Upper lobe of right lung (tissue), 1 donor: ENCODE measurements around the gene ZNF3. TPM values are rescaled to one million over a fixed set of nuclear protein-coding genes. Genes with fewer than 3 reads are reported as not detected.

Experiments
- ATAC-seq: fragments of 200-7000 bp; cut with Tn5 transposase; one replicate; pipeline ENCODE4 v1.9.1; 2020; ENCODE audit warnings: mild to moderate bottlenecking, moderate library complexity
- DNase-seq: peaks from one replicate; pipeline ENCODE4 v3.0.0-alpha.2; 2020
- H3K27ac ChIP-seq: fragments of 200-600 bp; one replicate; pipeline ENCODE4 v1.8.0; 2022
- H3K27me3 ChIP-seq: fragments of 200-600 bp; one replicate; pipeline ENCODE4 v1.8.0; 2022; ENCODE audit warnings: mild to moderate bottlenecking
- H3K36me3 ChIP-seq: fragments of 200-600 bp; one replicate; pipeline ENCODE4 v1.8.0; 2022
- H3K4me1 ChIP-seq: fragments of 200-600 bp; one replicate; pipeline ENCODE4 v1.8.0; 2022
- H3K4me3 ChIP-seq: fragments of 200-600 bp; one replicate; pipeline ENCODE4 v1.8.0; 2022; ENCODE audit warnings: mild to moderate bottlenecking
- H3K9me3 ChIP-seq: fragments of 200-600 bp; one replicate; pipeline ENCODE4 v1.8.0; 2022
- intact Hi-C: fragments of 100-400 bp; cut with DNase I; formaldehyde crosslinking; loops from one replicate; pipeline ENCODE4 v1.11.0; 2022
- microRNA-seq: library from miRNA; unstranded; fragments of <30 nt; microRNA quantifications from one replicate; pipeline ENCODE4 v1.2.0, GENCODE V29; 2020; ENCODE audit warnings: borderline microRNAs expressed
- total RNA-seq: library from RNA; stranded (reverse); fragmentation: NEBNext Ultra II Directional; extraction: Animal tissue kit (Norgen Biotek cat#: 25700); gene quantifications from one replicate; pipeline ENCODE4 v1.2.1, GENCODE V29; 2021
- TF ChIP-seq, protein P1 (sequence below): fragments of 200-600 bp; IDR thresholded peaks from one replicate; pipeline ENCODE4 v1.8.0; 2022; ENCODE audit warnings: antibody characterized with exemption
- donor health status: DM: no; HTN: yes; CAD: no; lungs with severe emphysema.

The ZNF3 gene
- total RNA-seq, 1 donor from 2014 or later, result 22.4 TPM

- no peak overlapping the region for H3K27ac ChIP-seq
- intact Hi-C loops, result no loop called here
- TF ChIP-seq, protein P1, sequence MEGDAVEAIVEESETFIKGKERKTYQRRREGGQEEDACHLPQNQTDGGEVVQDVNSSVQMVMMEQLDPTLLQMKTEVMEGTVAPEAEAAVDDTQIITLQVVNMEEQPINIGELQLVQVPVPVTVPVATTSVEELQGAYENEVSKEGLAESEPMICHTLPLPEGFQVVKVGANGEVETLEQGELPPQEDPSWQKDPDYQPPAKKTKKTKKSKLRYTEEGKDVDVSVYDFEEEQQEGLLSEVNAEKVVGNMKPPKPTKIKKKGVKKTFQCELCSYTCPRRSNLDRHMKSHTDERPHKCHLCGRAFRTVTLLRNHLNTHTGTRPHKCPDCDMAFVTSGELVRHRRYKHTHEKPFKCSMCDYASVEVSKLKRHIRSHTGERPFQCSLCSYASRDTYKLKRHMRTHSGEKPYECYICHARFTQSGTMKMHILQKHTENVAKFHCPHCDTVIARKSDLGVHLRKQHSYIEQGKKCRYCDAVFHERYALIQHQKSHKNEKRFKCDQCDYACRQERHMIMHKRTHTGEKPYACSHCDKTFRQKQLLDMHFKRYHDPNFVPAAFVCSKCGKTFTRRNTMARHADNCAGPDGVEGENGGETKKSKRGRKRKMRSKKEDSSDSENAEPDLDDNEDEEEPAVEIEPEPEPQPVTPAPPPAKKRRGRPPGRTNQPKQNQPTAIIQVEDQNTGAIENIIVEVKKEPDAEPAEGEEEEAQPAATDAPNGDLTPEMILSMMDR, result no peak
- H3K9me3 ChIP-seq, result no peaks in the 10 kb centered on the region
- peaks cover 58% of the 10 kb centered on the region for H3K36me3 ChIP-seq
- H3K4me1 ChIP-seq, result peaks cover 10% of the 10 kb centered on the region
- no peaks in the 10 kb centered on the region for H3K27me3 ChIP-seq
- ATAC-seq (no peak), DNase-seq (no peak)
- no peak overlapping the region for H3K4me3 ChIP-seq
These were observed 57.4 kb downstream of the ZNF3 start for GRCh38 chr7:100024020-100024619.

DNA sequence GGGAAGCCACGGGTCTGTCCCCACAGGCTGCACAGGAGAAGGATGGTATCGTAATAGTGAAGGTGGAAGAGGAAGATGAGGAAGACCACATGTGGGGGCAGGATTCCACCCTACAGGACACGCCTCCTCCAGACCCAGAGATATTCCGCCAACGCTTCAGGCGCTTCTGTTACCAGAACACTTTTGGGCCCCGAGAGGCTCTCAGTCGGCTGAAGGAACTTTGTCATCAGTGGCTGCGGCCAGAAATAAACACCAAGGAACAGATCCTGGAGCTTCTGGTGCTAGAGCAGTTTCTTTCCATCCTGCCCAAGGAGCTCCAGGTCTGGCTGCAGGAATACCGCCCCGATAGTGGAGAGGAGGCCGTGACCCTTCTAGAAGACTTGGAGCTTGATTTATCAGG, 58.0 kb downstream of the ZNF3 start:
- Histone ChIP-seq H3K4me1 (peaks cover 10% of the 10 kb centered on the region), H3K27me3 (no peaks in the 10 kb centered on the region), H3K9me3 (no peaks in the 10 kb centered on the region), H3K27ac (no peak overlapping the region), H3K4me3 (no peak overlapping the region), H3K36me3 (peaks cover 53% of the 10 kb centered on the region)
- TF ChIP-seq, protein P1, result no peak
- intact Hi-C loops, result no loop called here
- ATAC-seq (no peak), DNase-seq (no peak)

GRCh38 chr7:100022621-100023020, 58.9 kb downstream of the ZNF3 start:
- peaks cover 14% of the 10 kb centered on the region for H3K4me1 ChIP-seq
- no peaks in the 10 kb centered on the region for H3K9me3 ChIP-seq
- DNase-seq (peak; percentile 5), ATAC-seq (peak; percentile 88)
- H3K4me3 ChIP-seq, result no peak overlapping the region
- no peaks in the 10 kb centered on the region for H3K27me3 ChIP-seq
- H3K36me3 ChIP-seq, result peaks cover 45% of the 10 kb centered on the region
- TF ChIP-seq, protein P1, result no peak
- intact Hi-C loops, result no loop called here
- no peak overlapping the region for H3K27ac ChIP-seq

- Histone ChIP-seq H3K4me1 (peaks cover 27% of the 10 kb centered on the region), H3K27ac (no peak overlapping the region), H3K27me3 (no peaks in the 10 kb centered on the region), H3K4me3 (no peak overlapping the region), H3K9me3 (no peaks in the 10 kb centered on the region), H3K36me3 (peaks cover 33% of the 10 kb centered on the region)
- TF ChIP-seq, protein P1, result no peak
- ATAC-seq (no peak), DNase-seq (no peak)
- intact Hi-C loops, result no loop called here
These were observed 60.2 kb downstream of the ZNF3 start for GRCh38 chr7:100021297-100021696.

Small RNA genes within 50 kb of the gene (microRNA-seq; reads per million reads assigned to microRNA genes)
- gene MIR106B (940 reads per million, percentile 85 among the genes with 10 or more reads in this experiment), gene MIR25 (391 reads per million, percentile 79 among the genes with 10 or more reads in this experiment), gene MIR93 (1,372 reads per million, percentile 86 among the genes with 10 or more reads in this experiment)

Other genes with a start within 250 kb of the ZNF3 start
- not detected for gene OR2AE1, start 204.7 kb downstream of the ZNF3 start, total RNA-seq
- gene TRIM4, start 162.2 kb downstream of the ZNF3 start, total RNA-seq, result 32.6 TPM
- not detected for gene GJC3, start 152.1 kb downstream of the ZNF3 start, total RNA-seq
- 87.7 TPM for gene AZGP1, start 105.7 kb downstream of the ZNF3 start, total RNA-seq
- gene ZKSCAN1, start 66.1 kb downstream of the ZNF3 start, total RNA-seq, result 57.5 TPM
- 10.0 TPM for gene ZSCAN21, start 31.9 kb downstream of the ZNF3 start, total RNA-seq
- 69.5 TPM for gene COPS6, start 7.2 kb upstream of the ZNF3 start, total RNA-seq
- gene MCM7, start 19.7 kb upstream of the ZNF3 start, total RNA-seq, result 48.7 TPM
- gene AP4M1, start 19.9 kb upstream of the ZNF3 start, total RNA-seq, result 16.8 TPM
- 34.9 TPM for gene TAF6, start 37.6 kb upstream of the ZNF3 start, total RNA-seq
- gene CNPY4, start 37.9 kb upstream of the ZNF3 start, total RNA-seq, result 9.8 TPM
- 3.0 TPM for gene MBLAC1, start 45.2 kb upstream of the ZNF3 start, total RNA-seq
- 105 TPM for gene LAMTOR4, start 67.2 kb upstream of the ZNF3 start, total RNA-seq
- 19.7 TPM for gene TRAPPC14, start 77.0 kb upstream of the ZNF3 start, total RNA-seq
- gene GAL3ST4, start 86.9 kb upstream of the ZNF3 start, total RNA-seq, result 4.4 TPM
- 0.49 TPM for gene GPC2, start 95.7 kb upstream of the ZNF3 start, total RNA-seq
- gene STAG3, start 96.2 kb upstream of the ZNF3 start, total RNA-seq, result 2.3 TPM
- gene PVRIG, start 138.2 kb upstream of the ZNF3 start, total RNA-seq, result 1.4 TPM
- not detected for gene SPDYE3, start 226.0 kb upstream of the ZNF3 start, total RNA-seq